ENCODE data around the gene PDE11A. TPM values are rescaled to one million over a fixed set of nuclear protein-coding genes. Genes with fewer than 3 reads are reported as not detected.

Gene PDE11A
- total RNA-seq, 1 donor from 2014 or later: not detected

GRCh38 chr2:177633111-177633510 is 439.5 kb downstream of the PDE11A start:
- Mint-ChIP-seq H3K9me3 (no peaks in the 10 kb centered on the region), H3K36me3 (ENCODE audit: low read depth) (no peaks in the 10 kb centered on the region), H3K27ac (no peak overlapping the region), H3K27me3 (no peaks in the 10 kb centered on the region), H3K4me3 (no peak overlapping the region), H3K4me1 (peaks cover 25% of the 10 kb centered on the region)
- intact Hi-C loops (cut with micrococcal nuclease): loop anchor here (5.0 to 10.0 kb wide), 2 partner anchors 421 to 482 kb away; partner anchors contain the start of genes HNRNPA3 and RBM45
- ATAC-seq (ENCODE audit: low read depth) (no peak), DNase-seq (no peak)
- CTCF ChIA-PET: no interaction called here
- TF ChIP-seq CTCF (IDR thresholded peaks at IDR 0.05): no peak
- POLR2A ChIA-PET: no interaction called here

- ATAC-seq (ENCODE audit: low read depth) (no peak), DNase-seq (no peak)
- Mint-ChIP-seq H3K9me3 (no peaks in the 10 kb centered on the region), H3K4me1 (peaks cover 24% of the 10 kb centered on the region), H3K27ac (no peak overlapping the region), H3K36me3 (ENCODE audit: low read depth) (no peaks in the 10 kb centered on the region), H3K27me3 (no peaks in the 10 kb centered on the region), H3K4me3 (no peak overlapping the region)
- no peak for TF ChIP-seq CTCF (IDR thresholded peaks at IDR 0.05)
- ChIA-PET CTCF (no interaction called here), POLR2A (no interaction called here)
- intact Hi-C loops (cut with micrococcal nuclease): loop anchor here (5.0 to 10.0 kb wide), 2 partner anchors 419 to 483 kb away; partner anchors contain the start of genes HNRNPA3 and RBM45
These were observed 440.9 kb downstream of the PDE11A start for GRCh38 chr2:177631680-177632079.

GRCh38 chr2:177629357-177630024 is 443.1 kb downstream of the PDE11A start:
- H3K4me3 Mint-ChIP-seq: no peak overlapping the region
- ChIA-PET CTCF (interaction anchor here (0.6 kb wide), 1 partner anchor 211 kb away, joined by 3 read pairs; no protein-coding TSS in a partner anchor), POLR2A (no interaction called here)
- ATAC-seq (ENCODE audit: low read depth) (no peak), DNase-seq (no peak)
- intact Hi-C loops (cut with micrococcal nuclease): loop anchor here (5.0 to 10.0 kb wide), 2 partner anchors 417 to 485 kb away; partner anchors contain the start of genes HNRNPA3 and RBM45
- H3K4me1 Mint-ChIP-seq: peaks cover 16% of the 10 kb centered on the region
- H3K36me3 Mint-ChIP-seq (ENCODE audit: low read depth): no peaks in the 10 kb centered on the region
- no peaks in the 10 kb centered on the region for H3K27me3 Mint-ChIP-seq
- no peak for TF ChIP-seq CTCF (IDR thresholded peaks at IDR 0.05)
- no peaks in the 10 kb centered on the region for H3K9me3 Mint-ChIP-seq
- no peak overlapping the region for H3K27ac Mint-ChIP-seq

DNA sequence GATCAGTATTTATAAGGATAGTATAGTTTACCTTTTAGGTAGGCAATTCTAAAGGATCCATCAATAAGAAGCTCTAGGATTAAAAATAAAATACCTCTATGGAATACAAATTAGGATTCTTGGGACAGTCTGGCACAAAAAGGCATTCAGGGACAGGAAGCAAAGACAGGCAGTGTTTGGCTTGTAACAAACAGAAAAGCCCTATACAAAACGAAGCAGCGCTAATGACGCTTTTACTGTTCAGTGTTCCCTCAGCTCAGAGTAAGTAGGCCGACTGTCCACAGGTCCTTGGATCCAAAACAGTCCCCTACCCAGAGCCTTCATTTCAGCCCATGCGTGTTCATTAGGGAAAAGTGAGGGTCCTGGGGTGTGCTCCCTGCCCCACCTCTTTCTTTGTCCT is 443.7 kb downstream of the PDE11A start:
- TF ChIP-seq CTCF (IDR thresholded peaks at IDR 0.05): no peak
- Mint-ChIP-seq H3K4me1 (peaks cover 9% of the 10 kb centered on the region), H3K36me3 (ENCODE audit: low read depth) (no peaks in the 10 kb centered on the region), H3K27me3 (no peaks in the 10 kb centered on the region), H3K27ac (no peak overlapping the region), H3K4me3 (no peak overlapping the region), H3K9me3 (no peaks in the 10 kb centered on the region)
- intact Hi-C loops (cut with micrococcal nuclease): no loop called here
- ATAC-seq (ENCODE audit: low read depth) (no peak), DNase-seq (no peak)
- POLR2A ChIA-PET: no interaction called here
- CTCF ChIA-PET: no interaction called here

DNA sequence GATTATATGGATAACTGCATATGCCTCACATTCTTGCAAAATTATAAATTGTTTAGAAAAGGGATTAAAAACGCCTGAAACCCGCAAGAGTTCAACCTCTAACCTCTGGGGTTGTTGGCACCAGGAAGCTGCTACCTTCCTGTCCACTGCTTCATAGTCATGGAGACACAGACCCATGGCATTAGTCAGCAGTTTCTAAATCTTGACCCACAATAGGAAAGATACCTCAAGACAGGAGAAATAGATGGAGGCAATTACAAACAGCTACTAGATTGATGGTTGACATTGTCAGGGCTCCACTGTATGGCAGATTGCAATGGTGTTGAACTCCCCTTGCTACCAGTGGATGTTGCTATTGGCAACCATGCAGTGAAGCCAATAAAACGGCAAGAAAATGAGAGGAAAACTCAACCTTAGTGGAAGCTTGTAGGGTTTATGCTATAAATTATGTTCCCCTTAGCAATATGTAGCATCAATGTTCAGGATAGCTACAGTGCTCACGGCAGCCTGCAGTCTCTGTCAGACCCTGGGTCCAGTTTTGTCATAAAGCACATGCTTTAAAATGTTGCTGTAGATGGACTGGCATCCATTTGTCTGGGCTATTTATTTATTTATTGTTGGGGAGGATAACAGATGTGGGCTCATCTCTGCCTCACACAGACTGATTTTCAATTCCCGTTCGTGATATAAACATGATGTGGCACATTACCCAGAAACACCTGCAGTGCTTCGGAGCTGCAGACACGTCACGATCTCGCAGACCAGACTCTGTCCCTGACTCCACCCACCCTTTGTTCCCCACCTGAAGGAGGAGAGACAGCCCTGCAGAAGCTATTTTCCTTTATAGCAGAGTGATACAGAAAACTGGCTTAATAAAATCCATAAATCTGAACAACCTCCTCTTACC is 446.6 kb downstream of the PDE11A start:
- Mint-ChIP-seq H3K36me3 (ENCODE audit: low read depth) (no peaks in the 10 kb centered on the region), H3K27me3 (no peaks in the 10 kb centered on the region), H3K4me3 (peak overlapping the region; percentile 60), H3K27ac (no peak overlapping the region), H3K4me1 (peaks cover 8% of the 10 kb centered on the region), H3K9me3 (no peaks in the 10 kb centered on the region)
- ATAC-seq (ENCODE audit: low read depth): peak; percentile 66
- intact Hi-C loops (cut with micrococcal nuclease): no loop called here
- no peak for DNase-seq
- CTCF ChIA-PET: interaction anchor here (1.2 kb wide), 1 partner anchor 22 kb away, joined by 3 read pairs; no protein-coding TSS in a partner anchor
- TF ChIP-seq CTCF (IDR thresholded peaks at IDR 0.05): no peak
- POLR2A ChIA-PET: interaction anchor here (0.7 kb wide), 1 partner anchor 1502 kb away, joined by 3 read pairs; no protein-coding TSS in a partner anchor
